GM12873 (cell line): Measurements from ENCODE around the gene NSG1.

Experiments used
- TF ChIP-seq, protein P1 (sequence below): IDR thresholded peaks from 2 replicates; pipeline ENCODE4 v1.5.1; 2012; ENCODE audit warnings: low read depth, mild to moderate bottlenecking, moderate library complexity, low read length, control low read depth; ENCODE audit not compliant: insufficient read depth; ENCODE audit errors: missing control alignments

NSG1 gene

DNA sequence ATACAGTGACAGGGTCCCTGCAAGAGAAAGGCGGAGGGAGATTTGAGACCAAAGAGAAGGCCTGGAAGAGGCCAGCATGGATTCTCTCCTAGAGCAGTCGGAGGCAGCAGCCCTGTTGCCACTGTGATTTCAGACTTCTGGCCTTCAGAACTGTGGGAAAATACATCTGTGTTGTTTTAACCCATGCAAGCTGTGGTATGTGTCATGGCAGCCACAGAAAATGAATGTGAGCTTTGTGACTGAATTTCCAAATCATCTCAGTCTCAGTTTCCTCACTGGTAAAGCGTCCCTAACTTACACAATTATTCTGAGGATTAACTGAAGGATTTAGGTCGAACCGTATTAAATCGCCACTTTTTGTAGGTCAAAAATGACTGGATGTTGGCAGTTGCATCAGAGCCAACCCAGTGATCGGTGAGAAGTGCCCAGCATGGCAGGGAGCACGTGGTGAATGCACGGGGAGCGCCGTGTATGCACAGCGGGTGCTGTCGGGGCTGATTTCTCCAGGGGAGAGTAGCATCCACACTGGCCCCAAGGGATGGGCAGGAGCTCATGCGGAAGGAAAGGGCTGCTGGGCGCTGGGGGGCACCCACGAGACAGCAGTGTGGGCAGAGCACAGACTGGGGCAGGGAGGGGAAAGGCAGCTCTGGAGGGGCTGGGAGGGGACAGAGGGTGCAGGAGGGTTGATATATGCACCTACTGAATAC, 23.8 kb upstream of the NSG1 start:
- TF ChIP-seq, protein P1, sequence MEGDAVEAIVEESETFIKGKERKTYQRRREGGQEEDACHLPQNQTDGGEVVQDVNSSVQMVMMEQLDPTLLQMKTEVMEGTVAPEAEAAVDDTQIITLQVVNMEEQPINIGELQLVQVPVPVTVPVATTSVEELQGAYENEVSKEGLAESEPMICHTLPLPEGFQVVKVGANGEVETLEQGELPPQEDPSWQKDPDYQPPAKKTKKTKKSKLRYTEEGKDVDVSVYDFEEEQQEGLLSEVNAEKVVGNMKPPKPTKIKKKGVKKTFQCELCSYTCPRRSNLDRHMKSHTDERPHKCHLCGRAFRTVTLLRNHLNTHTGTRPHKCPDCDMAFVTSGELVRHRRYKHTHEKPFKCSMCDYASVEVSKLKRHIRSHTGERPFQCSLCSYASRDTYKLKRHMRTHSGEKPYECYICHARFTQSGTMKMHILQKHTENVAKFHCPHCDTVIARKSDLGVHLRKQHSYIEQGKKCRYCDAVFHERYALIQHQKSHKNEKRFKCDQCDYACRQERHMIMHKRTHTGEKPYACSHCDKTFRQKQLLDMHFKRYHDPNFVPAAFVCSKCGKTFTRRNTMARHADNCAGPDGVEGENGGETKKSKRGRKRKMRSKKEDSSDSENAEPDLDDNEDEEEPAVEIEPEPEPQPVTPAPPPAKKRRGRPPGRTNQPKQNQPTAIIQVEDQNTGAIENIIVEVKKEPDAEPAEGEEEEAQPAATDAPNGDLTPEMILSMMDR: no peak

DNA sequence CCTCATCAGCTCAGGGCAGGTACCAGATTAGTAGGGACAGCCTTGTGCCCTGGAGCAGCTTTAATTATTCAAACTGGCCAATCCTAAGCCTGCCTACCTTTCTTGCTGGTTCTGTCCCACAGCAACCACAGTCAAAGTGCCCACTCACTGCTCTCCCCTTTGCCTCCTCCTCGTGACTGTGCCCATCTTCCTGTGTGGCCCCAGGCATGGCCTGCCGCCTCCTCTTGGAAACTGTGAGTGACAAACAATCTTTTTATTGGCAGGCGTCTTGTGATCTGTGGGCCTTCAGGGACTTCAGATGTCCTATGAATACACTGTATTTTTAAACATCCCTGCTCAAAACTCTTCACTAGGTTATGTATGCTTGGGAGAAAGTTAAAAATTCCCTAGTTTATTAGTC, 22.8 kb upstream of the NSG1 start:
- TF ChIP-seq, protein P1: no peak

DNA sequence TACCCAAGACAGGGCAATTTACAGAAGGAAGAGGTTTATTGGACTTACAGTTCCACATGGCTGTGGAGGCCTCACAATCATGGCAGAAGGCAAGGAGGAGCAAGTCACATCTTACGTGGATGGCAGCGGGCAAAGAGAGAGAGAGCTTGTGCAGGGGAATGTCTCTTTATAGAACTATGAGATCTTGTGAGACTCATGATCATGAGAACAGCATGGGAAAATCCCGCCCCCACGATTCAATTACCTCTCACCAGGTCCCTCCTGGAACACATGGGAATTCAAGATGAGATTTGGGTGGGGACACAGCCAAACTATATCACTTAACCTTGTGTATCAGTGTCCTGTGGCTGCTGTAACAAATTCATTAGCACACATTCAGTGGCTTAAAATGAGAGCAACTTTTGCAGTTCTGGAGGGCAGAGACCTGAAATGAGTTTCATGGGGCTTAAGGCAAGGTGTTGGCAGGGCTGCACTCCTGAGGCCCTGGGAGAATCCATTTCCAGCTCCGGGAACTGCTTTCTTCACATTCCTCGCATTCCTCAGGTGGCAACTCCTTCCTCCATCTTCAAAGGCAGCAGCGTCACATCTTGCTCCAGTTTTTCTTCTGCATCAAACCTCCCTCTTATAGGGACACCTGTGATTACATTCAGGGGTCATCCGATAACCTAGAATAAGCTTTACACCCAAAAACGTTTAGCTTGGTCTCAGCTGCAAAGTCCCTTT, 22.3 kb upstream of the NSG1 start:
- TF ChIP-seq, protein P1: no peak

DNA sequence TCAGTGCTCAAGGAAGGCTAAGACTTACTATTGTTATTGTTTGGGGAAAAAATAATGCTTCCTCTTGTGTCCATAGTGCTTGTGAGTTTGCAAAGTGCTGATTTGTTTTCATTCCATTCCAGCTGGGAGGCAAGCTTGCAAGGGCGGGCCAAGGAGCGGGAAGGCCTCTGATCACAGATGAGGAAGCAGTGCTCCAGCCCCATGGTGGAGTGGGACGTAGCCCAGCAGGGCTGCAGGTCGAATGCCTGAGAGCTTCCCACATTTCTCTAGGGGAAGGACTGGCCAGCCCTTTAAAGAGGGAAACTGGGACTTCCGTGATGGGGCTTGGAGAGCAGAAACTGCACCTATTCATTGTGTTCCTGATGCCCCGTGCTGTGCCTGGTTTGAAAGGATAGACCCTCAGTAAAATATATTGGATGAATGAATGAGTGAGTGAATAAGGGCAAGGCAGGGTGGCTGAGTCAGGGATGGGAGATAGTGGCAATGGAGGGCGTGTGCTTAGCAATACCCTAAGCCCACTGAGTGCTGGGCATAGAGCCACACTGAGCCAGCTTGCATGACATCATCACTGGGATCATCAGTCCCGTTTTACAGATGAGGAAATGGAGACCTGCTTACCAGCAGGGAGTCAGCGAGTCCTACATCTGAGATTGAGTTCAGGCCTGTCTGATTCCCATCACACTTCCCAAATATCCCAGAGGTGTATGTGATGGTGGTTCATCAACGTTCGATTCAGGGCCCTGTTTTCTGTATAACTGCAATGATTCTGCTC, 17.9 kb upstream of the NSG1 start:
- TF ChIP-seq, protein P1: no peak

DNA sequence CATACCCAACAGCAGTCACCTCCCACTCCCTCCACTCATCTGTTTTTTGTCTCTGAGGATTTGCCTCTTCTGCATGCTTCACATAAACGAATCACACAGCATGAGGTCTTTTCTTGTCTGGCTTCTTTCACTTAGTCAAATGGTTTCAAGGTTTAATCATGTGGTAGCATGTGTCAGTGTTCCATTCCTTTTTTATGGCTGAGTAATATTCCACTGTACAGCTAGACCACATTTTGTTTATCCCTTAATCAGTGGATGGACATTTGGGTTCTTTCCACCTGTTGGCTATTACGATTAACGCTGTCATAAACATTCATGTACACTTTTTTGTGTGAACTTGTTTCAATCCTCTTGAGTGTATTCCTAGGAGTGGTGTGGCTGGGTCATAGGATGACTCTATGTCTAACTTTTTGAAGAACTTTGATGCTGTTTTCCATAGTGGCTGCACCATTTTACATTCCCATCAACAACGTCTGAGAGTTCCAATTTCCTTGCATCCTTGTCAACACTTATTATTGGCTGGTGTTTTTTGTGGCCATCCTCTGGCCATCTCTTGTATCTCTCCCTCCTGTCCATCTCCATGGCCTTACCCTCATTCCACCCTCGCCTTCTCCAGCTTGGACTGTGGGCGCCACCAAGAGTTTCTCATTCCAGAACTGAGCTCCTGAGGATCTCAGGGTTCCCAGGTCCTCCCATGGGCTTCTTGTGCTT, 12.4 kb upstream of the NSG1 start:
- TF ChIP-seq, protein P1: no peak

DNA sequence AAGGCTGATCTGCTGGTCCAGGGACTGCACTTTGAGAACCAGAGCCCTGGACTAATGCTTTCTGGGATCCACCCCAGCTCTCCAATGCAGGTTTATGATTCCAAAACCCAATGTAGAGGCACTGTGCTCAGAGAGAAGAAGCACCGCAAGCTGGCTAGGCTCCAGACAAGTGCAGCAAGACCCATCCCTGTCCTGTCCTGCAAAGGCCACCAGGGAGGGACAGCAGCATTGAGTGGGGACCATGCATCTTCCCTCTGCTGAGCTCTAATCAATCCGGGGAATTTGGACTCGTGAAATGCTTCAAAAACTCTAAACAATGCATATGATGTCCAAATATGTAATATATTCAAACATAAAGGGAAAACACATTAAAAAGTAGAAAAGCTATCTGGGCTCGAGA, 10.8 kb upstream of the NSG1 start:
- TF ChIP-seq, protein P1: no peak
